Putamen (tissue), 1 donor: ENCODE data around the gene NBPF1.
"Not testable (repeated sequence)": the region's sequence is repeated elsewhere in the genome, so short reads cannot be mapped to it uniquely, and the experiment has no call there.

Source experiments
- DNase-seq: peaks from one replicate; pipeline ENCODE4 v3.0.0-alpha.2; 2016; ENCODE audit warnings: low spot score

The NBPF1 gene

DNA sequence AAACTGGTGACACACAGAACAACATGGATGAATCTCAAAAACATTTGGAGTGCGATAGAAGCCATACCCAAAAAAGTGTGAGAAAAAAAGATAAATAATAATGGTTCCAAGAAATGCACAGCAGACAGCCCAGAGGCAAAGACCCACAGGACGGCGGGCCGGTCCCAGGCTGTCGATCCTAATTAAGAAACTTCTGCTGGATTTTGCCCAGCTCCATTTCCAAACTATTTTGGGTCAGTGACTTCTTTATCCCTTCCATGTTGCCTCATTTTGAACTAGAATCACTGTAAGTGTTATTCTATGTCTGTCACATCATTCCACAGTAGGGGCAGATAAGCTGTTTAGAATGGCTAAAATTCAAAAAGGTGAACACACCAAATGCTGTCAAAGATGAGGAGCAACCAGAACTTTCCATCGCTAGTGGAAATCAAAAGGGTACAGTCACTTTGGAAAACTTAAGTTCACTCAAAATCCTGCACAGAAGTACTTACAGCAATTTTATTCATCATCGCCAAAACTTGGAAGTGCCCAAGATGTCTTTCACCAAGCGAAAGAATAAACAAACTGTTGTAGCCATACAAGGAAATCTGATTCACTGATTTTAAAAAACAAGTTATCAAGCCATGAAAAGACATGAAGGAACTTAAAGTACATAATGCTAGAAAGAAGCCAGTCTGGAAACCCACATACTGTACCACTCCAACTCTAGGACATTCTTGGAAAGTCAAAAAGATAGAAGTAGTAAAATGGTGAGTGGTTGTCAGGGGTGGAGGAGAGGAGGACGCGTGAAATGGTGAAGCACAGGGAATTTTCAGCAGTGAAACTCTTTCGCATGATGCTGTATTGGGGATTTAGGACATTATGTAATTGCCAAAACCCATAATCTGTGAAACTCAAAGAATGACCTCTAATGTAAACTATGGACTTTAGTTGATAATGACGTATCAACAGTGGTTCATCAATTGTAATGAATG, 7.5 kb downstream of the NBPF1 start:
- no peak for DNase-seq

DNA sequence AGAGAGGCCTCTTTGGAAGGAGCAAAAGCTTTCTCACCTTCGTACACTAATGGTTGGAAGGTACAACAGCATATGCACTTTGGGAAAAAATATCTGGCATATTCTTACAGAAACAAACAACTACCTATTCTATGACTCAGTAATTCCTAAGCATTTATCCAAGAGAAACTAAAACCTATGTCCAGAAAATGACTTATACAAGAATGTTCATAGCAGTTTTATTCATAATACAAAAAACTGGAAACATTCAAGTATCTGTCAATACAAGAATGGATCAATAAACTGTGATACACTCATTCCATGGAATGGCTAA, 8.2 kb downstream of the NBPF1 start:
- no peak for DNase-seq

DNA sequence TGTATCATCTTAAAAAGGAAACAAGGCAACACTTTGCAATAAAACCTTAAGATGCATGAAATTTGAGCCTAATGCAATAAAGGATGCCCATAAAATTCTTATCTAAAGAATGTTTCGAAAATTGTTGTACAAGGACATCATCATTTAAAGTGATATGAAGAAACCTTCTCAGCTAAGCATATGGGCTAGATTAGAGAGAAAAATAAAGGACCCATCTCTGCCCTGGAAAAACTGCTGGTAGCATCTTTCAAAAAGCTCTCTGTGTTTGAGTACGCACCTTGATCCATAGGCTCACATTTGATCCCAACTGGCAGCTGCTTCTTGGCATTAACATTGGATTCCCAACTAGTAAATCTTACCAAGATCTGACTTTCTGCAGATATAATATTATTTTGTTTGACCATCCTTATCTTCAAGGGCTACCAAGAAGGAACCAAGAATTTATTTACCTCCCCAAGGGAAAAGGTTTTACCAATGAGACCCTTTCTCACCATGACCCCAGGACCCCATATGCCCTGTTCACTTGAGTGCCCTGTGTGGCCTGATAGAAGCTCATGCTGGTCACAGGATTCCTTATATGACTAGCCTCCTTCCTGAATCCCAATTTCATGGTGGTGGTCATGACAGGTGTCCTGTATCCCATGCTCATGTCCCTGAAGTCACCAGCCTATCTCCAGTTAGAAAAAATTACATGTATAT, 8.7 kb downstream of the NBPF1 start:
- DNase-seq, result not testable (repeated sequence)

DNA sequence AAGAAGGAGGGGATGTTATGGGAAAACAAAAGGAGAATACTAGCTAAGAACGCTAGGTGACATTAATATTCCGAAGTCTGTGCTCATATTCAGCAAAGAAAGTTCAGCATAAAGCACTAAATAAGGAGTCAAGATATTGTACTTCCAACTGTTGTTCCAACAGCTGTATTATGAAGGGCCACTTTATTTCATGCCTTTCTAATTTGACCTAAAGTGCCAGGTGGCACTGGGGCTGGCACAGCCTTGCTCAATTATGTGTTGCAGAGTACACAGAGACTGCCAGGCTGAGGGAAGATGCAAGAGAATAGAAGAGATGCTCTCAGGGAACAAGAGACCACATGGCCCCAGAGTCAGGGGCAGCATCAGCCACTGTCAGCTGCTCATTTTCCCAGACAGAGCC, 9.7 kb downstream of the NBPF1 start:
- not testable (repeated sequence) for DNase-seq

DNA sequence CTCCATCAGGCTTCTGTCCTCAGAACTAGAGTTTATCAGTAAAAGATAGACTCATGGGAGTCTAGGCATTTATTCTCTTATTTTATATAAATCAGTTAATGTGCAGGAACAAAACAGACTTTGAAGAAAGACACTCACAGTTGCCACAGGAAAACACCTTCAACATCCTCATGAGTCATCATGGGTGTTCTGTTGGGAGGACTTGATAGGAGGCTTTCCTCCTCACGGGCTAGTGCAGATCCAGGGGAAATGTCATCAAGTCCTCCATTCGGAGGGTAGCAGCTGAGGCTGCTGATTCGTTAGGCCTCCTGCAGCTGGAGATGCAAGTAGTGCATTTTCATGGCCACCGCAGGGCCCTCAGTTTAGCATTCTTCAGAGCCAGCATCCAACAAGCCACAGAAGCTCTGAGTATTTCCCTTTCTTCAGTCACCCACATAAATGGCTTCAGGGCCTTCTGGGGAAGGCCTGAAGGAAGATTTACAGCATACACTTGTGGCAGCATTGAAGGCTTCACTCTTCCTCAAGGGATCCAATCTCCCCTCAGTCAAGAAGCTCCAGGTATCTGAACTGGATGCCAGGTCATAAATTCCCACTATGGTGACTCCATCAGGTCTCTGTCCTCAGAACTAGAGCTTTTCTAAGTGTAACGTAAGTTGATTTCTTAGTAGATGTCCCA, 10.9 kb downstream of the NBPF1 start:
- not testable (repeated sequence) for DNase-seq

DNA sequence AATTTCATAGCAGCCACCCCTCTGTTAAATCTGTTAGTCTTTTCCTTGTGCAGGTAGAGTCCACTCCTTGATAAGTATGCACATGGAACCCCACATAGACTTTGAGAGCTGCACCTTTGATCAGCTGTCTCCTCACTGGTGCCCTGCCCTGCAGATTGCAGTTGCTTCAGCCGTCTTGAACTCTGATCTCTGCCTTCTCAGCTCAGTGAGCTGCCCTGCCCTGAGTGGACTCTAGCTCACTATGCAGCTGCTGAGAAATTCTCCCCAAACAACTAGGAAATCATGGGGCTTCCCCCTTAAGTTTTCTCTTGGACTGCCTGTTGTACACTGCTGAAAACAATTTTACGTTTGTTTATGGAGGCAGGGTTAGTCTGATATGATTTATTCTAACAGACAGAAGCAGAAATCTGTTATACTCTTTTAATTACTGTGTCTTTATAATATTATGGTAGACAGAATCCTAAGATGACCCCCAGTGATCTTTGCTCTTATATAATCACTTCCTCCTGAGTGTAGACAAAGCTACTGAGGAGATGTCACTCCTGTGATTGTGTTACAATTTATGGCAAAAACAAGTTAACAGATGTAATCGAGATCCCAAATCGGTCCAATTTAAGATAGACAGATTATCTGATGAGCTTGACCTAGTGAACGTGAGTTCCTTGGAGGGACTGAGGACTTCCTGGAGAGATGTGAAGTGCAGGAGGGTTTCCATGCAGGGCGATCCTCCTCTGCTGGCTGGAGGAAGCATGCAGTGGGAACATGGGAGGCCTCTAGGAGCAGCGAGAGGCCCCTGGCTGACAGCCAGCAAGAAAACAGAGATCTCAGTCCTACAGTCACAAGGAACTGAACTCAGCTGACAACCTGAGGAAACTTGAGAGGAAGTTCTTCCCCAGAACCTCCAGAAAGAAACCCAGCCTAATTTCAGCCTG, 12.2 kb downstream of the NBPF1 start:
- not testable (repeated sequence) for DNase-seq

DNA sequence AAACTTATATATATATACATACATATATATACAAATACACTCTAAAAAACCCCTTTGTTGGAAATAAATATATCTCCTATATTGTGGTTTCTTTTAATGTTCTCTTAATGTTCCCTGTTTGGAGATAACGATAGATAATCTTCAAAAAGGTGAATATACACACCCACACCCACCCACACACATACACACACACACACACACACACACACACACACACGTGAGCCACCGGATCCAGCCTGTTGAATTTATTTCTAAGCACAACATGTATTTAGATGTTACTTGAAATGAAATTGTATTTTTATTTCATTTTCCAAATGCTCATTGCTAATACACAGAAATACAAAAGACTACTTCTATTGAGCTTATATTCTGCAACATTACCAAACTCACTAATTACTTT, 14.0 kb downstream of the NBPF1 start:
- DNase-seq, result not testable (repeated sequence)

DNA sequence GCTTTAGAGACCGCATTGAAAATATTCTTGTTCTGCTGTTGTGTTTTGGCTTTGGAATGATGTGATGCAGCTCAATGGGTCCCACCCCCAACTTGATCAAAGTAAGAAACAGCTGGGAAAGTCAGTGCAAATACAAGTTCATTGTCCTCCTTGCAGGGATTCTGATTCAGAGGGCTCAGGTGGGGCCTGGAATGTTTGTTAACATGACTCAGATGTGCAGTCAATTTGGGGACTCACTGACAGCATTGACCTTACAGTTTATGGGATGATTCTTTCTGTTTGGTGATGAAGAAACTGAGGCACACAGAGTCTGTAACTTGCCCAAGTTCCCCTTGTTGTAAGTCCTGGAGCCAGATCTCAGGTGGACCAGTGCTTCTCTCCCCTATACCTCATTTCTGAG, 18.1 kb downstream of the NBPF1 start:
- DNase-seq, result not testable (repeated sequence)

DNA sequence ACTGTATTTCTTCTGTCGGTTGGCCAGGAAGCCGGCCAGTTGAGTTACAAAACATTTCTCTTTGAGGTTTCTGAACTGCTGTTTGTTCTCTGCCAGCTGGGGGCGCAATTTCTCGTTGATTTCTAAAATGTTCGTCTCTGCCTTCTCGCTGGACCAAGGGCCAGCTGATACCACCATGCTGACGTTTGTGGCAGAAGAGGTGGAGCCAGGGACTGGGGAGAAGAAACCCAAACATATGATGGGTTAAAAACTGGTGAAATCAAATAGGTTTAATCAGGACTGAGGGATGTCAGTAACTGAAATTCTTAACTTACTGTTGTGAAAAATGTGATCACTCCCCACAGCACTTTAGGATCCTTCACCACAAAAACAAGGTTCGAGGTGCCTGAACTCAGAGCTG, 21.5 kb downstream of the NBPF1 start:
- DNase-seq, result not testable (repeated sequence)

DNA sequence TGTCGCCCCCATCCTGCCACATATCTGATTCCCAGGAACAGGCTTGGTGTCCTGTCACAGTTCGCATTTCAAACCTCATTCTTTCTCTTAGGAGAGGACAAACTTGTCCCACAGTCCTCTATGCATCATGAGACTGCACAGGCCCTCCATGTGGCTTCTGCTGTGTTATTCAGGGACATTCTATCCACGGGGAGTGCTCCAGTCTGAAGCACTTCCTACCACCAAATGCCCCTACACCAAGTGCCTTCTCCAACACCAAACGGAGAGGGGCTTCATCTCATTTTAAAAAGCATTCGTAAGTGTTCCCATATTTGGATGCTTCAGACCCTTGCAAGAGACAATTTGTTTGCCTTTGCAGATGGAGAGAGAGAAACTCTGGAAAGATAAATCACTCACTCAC, 25.3 kb downstream of the NBPF1 start:
- not testable (repeated sequence) for DNase-seq

DNA sequence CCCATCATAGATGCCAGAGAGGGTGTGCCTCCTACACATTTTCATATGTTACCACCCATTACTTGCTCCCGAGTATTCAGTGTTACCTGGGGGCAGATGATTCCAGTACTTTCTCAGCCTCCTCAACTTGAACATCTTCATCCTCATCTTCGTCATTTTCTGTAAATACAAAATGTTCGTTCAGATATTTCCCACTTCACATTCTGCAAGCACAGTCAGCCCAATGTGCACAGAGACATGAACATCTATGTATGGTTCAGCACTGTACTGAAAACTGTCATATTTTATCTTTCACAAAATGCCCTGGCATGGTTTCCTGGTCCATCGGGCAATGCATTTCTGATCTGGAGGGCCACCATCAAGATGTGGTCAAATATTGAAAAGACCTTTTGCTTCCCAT, 25.7 kb downstream of the NBPF1 start:
- not testable (repeated sequence) for DNase-seq

DNA sequence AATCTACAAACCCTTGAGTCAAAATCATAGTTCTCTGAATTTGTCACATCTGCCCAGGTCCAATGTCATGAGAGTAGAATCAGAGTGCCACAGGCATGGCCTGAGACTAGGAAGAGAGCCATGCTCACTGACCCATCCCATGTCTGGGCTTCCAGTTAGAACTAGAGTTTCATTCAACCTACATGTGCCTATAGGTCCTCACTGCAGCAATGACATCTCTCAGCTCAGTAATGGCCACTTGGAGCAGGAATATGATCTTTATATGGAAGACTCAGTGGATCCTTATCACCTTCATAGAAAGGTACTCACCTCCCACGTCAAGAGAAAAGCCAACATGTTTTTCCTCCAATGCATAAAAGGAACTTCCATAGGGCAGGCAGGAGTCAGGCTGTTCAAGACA, 48.0 kb downstream of the NBPF1 start:
- DNase-seq, result not testable (repeated sequence)

DNA sequence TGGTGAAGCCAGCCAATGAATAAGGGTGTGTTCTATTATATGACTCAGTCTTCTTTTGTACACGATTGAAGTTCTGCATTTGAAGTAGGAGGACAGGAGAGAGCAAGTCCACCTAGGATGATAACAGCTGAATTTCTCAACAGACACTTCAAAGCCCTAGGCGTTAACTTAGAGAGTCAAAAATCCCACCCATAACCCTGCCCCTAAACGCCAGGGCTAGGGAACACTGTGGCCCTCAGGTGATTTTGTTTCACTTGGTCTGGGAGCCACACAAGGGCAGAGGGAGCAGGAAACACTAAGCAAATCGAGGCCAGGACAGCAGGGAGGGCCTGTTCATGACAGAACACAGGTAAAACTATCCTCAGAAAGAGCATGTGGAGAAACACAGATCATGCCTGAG, 52.3 kb downstream of the NBPF1 start:
- not testable (repeated sequence) for DNase-seq

DNA sequence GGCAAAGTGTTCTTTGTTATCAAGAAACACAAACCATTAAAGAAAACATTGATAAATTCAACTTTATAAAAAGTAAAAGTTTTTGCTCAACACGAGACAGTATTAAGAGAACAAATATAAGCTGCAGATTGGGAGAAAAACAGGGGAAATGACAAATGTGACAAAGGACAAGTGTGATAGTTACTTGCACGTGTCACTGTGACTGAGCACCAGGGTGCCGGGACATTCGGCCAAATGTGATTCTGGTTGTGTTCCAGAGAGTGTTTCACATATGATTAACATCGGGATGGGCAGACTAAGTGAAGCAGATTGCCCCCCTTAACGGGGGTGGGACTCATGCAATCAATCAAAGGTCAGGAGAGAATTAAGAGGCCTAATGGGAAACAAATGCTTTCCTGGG, 52.9 kb downstream of the NBPF1 start:
- DNase-seq, result not testable (repeated sequence)

DNA sequence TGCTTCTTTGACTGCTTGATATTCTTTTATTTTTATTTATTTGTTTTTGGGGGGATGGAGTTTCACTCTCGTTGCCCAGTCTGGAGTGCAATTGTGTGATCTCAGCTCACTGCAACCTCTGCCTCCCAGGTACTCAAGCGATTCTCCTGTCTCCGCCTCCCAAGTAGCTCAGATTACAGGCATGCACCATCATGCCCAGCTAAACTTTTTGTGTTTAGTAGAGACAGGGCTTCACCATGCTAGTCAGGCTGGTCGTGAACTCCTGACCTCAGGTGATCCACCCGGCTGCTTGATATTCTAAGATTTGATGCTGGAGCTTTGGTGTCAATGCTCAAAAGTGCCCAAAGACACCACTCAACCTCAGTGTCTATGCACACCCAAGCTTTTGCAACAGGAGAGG, 53.7 kb downstream of the NBPF1 start:
- DNase-seq, result not testable (repeated sequence)

DNA sequence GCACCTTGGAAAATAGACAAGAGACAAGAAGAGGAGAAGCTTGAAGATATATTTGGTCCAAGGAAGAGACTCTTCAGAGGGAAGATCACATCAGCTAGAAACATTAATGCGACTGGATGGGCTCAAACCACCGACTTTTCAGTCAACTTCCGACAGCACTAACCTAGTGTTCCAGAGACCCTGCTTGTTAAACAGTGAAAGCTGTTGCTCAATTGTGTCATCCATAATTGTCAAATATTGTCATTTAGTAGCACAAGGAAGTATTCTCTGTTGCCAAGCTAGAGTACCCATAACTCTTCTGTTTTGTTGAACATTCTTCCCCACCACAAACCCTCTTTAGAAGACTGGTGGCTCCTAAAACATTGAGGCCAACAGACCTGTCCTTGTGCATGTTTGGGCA, 56.3 kb downstream of the NBPF1 start:
- not testable (repeated sequence) for DNase-seq

DNA sequence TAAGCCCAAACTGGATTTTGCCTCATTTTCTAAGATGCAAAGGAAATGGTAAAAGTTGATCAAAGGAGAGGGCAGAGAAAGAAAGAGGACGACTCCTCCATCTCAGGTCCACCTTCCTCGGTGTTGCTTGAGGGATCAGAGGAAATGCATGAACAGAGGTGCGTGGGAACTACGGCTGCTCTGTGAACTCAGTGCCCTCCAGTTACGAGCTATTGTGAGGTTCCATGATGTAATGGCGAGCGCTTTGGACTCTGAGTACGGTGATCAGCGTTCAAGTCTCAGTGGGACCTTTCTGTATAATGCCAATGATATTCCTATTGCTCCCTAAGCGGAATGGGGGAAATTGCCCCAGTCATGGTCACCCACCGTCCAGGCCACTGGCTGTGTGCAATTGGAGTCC, 60.1 kb downstream of the NBPF1 start:
- DNase-seq, result not testable (repeated sequence)

DNA sequence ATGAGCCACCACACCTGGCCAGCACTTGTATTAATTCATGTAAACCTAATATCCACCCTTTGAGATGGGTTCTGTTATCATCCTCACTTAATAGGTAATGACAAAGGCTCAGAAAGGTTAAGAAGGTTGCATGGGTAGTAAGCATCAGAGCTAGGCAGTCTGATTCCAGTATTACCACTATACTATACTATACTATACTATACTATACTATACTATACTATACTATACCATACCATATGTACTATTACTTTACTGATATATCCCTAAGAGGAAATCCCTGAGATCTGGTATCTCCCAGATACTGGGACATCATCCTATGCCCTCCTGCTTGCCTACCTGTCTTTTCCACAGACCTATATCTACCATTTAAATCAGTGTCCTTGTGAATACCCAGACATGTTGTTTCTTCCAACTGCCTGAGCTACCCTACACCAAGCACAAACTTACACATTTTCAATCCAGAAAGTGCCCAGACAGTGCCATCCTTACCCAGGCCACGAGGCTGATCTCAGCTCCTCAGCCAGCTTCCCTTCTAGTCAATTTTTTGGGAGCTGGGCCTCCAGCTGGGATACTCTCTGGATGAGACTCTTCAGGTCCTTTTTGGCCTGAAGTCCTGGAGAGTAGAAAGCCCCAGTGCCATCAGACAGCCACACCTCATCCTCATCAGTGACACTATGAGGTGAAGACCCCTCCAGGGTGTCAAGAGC, 63.0 kb downstream of the NBPF1 start:
- DNase-seq, result not testable (repeated sequence)

DNA sequence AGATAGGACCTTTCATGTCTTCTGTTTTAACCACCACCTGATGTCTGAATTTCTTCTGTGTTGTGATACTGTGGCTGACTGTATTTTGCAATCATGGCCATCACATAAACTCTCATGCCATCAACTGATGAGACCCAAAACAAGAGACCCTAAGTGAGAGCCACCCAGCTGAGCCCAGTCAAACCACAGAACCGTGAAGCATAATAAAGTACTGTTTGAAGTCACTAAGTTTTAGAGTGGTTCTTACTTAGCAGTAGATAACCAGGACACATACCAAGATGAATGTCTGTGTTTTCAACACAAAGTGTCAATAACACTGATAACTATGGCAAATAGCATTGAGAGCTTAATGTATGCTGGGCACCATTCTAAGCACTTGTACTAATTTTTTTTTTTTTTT, 63.8 kb downstream of the NBPF1 start:
- DNase-seq, result not testable (repeated sequence)

DNA sequence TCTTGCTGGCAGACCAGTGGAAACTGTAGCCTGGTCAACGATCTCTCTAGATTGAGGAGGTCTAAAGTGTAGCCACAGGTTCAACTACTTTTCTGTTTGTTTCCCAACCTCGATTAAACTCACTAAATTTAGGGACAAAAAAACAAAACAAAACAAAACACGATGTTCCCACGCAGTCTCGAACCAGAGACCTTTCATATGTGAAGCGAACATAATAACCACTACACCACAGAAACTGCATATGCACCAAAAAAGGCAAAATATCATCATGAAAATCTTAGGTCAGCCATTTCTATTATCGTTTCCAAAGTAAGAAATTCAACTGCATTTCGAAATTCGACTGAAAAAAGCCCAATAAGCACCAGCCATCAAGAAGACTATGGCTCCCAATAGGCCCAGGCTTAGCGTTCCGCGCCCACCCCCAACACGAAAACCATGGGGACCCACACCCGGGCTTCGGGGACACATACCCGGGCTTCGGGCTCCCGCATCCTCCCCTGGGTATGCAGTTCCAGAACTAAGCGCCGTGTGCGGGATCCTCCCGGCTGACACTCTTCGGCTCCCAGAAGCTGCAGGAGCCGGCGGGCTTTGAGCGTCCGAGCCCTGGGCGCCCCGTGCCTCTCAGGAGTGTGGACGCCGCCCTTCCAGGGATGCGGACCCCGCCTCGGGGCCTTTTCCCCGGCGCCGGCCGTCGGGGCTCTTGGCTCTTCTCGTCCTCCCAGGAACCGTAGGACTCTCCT, 65.7 kb downstream of the NBPF1 start:
- DNase-seq, result not testable (repeated sequence)
